ENCODE results near the gene PLCB4. TPM values are rescaled to one million over a fixed set of nuclear protein-coding genes. Genes with fewer than 3 reads are reported as not detected.

The PLCB4 gene
- total RNA-seq, 1 experiment from 2014 or later: 14.9 TPM

DNA sequence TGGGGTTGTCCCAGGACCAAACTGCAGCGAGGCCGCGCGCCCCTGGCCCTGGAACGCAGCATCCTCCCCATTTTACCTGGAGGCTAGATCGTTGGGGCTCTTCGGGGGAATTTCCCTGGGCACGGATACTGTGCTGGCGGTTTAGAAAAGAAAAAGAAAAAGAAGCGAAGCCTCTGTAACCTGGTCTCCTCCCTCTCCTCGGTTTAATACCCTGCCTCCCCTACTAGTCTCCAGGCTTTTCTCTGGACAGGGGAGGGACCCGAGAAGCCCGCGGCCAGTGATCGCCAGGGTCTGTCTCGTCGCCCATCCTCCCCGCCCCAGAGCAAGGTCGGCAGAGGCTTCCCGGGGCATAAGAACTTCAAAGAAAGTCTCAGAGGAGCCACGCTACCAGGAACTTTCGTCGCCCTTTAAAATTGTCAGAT lies 439.4 kb downstream of the PLCB4 start:
- POLR2A ChIA-PET (ENCODE audit: unreplicated experiment): no interaction called here
- TF ChIP-seq, protein P1, sequence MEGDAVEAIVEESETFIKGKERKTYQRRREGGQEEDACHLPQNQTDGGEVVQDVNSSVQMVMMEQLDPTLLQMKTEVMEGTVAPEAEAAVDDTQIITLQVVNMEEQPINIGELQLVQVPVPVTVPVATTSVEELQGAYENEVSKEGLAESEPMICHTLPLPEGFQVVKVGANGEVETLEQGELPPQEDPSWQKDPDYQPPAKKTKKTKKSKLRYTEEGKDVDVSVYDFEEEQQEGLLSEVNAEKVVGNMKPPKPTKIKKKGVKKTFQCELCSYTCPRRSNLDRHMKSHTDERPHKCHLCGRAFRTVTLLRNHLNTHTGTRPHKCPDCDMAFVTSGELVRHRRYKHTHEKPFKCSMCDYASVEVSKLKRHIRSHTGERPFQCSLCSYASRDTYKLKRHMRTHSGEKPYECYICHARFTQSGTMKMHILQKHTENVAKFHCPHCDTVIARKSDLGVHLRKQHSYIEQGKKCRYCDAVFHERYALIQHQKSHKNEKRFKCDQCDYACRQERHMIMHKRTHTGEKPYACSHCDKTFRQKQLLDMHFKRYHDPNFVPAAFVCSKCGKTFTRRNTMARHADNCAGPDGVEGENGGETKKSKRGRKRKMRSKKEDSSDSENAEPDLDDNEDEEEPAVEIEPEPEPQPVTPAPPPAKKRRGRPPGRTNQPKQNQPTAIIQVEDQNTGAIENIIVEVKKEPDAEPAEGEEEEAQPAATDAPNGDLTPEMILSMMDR (conservative IDR thresholded peaks at IDR 0.05): no peak
- no peak for TF ChIP-seq EZH2 (IDR thresholded peaks at IDR 0.05; ENCODE audit: low read depth)
- BruUV-seq (replicated peaks): no TSS peak

DNA sequence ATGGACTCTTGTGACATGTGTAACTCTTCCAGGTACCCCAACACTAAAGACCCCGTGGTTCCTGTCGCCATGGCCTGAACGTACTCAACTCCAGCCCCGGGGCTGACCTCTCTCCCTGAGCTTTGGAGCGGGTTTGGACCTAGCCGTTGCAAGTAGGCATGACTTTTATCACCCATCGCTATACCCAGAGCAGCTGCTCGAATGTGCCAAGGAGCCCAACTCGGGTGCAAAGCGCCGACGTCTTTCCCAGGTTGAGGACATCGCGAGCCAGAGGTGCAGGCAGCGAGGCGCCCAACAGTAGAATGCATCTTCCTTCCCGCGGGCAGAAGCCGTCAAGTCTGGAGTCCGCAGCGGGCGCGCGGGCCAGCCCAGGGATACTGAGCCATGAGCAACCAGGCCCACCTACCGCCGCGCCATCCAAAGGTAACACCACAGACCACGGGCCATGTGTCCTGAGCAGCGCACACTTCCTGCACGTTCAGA lies 439.9 kb downstream of the PLCB4 start:
- Histone ChIP-seq H3K79me2 (ENCODE audit: low read depth) (no peaks in the 10 kb centered on the region), H4K20me1 (ENCODE audit: insufficient read depth) (no peaks in the 10 kb centered on the region), H2AFZ (no peak overlapping the region), H3K27ac (no peak overlapping the region), H3K4me2 (no peak overlapping the region), H3K27me3 (ENCODE audit: insufficient read depth, low read depth) (peaks cover 76% of the 10 kb centered on the region), H3K36me3 (ENCODE audit: low read depth) (no peaks in the 10 kb centered on the region), H3K9me2 (ENCODE audit: insufficient read depth) (no peaks in the 10 kb centered on the region), H3K4me3 (no peak overlapping the region), H3K4me1 (replicated peaks; ENCODE audit: insufficient read depth) (no peaks in the 10 kb centered on the region), H3F3A (ENCODE audit: insufficient read depth, low read depth) (no peaks in the 10 kb centered on the region), H3K9me3 (ENCODE audit: insufficient read depth, low read depth) (no peaks in the 10 kb centered on the region)
- TF ChIP-seq EZH2 (IDR thresholded peaks at IDR 0.05; ENCODE audit: low read depth): no peak
- TF ChIP-seq, protein P1 (conservative IDR thresholded peaks at IDR 0.05): no peak
- no TSS peak for BruUV-seq (replicated peaks)
- POLR2A ChIA-PET (ENCODE audit: unreplicated experiment): no interaction called here
- DNase-seq: no peak
- intact Hi-C loops (cut with micrococcal nuclease; ENCODE audit: unreplicated experiment): no loop called here
- CTCF ChIA-PET: interaction anchor here (0.6 kb wide), 1 partner anchor 579 kb away, joined by 5 read pairs; no protein-coding TSS in a partner anchor

More for the DNA sequence above, 439.4 kb downstream of the PLCB4 start:
- Histone ChIP-seq H3K27me3 (ENCODE audit: insufficient read depth, low read depth) (peaks cover 76% of the 10 kb centered on the region), H2AFZ (no peak overlapping the region), H4K20me1 (ENCODE audit: insufficient read depth) (no peaks in the 10 kb centered on the region), H3K36me3 (ENCODE audit: low read depth) (no peaks in the 10 kb centered on the region), H3K4me2 (no peak overlapping the region), H3K79me2 (ENCODE audit: low read depth) (no peaks in the 10 kb centered on the region), H3K4me3 (no peak overlapping the region), H3K9me2 (ENCODE audit: insufficient read depth) (no peaks in the 10 kb centered on the region), H3K9me3 (ENCODE audit: insufficient read depth, low read depth) (no peaks in the 10 kb centered on the region), H3F3A (ENCODE audit: insufficient read depth, low read depth) (no peaks in the 10 kb centered on the region), H3K4me1 (replicated peaks; ENCODE audit: insufficient read depth) (no peaks in the 10 kb centered on the region), H3K27ac (no peak overlapping the region)
- DNase-seq: no peak
- CTCF ChIA-PET: no interaction called here
- intact Hi-C loops (cut with micrococcal nuclease; ENCODE audit: unreplicated experiment): no loop called here

DNA sequence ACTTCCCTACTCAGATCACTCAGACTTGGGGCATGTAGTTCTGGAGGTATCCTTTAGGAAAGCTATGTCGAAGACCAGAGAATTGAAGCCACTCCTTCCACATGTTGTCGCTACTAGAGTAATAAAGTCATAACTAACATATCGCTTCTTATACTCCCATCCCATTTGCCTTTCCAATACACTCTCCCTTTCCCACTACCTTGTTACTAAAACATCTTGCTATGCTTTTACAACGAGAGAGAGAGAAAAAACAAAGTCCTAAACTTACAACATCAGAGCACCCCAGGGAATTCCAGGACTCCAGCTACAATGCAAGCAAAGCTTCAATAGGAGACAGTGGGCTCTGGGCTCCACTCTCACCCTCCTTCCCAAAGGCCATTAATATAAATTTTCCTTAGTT lies 440.4 kb downstream of the PLCB4 start:
- Histone ChIP-seq H3K4me3 (no peak overlapping the region), H4K20me1 (ENCODE audit: insufficient read depth) (no peaks in the 10 kb centered on the region), H3K27ac (no peak overlapping the region), H2AFZ (no peak overlapping the region), H3K4me1 (replicated peaks; ENCODE audit: insufficient read depth) (no peaks in the 10 kb centered on the region), H3K4me2 (no peak overlapping the region), H3F3A (ENCODE audit: insufficient read depth, low read depth) (no peaks in the 10 kb centered on the region), H3K79me2 (ENCODE audit: low read depth) (no peaks in the 10 kb centered on the region), H3K9me2 (ENCODE audit: insufficient read depth) (no peaks in the 10 kb centered on the region), H3K36me3 (ENCODE audit: low read depth) (no peaks in the 10 kb centered on the region), H3K27me3 (ENCODE audit: insufficient read depth, low read depth) (peaks cover 76% of the 10 kb centered on the region), H3K9me3 (ENCODE audit: insufficient read depth, low read depth) (no peaks in the 10 kb centered on the region)
- no TSS peak for BruUV-seq (replicated peaks)
- DNase-seq: no peak
- intact Hi-C loops (cut with micrococcal nuclease; ENCODE audit: unreplicated experiment): no loop called here
- ChIA-PET POLR2A (ENCODE audit: unreplicated experiment) (no interaction called here), CTCF (interaction anchor here (0.6 kb wide), 1 partner anchor 579 kb away, joined by 5 read pairs; no protein-coding TSS in a partner anchor)
- TF ChIP-seq EZH2 (IDR thresholded peaks at IDR 0.05; ENCODE audit: low read depth): no peak
- TF ChIP-seq, protein P1 (conservative IDR thresholded peaks at IDR 0.05): no peak

Data from PC-9 (cell line).